Karpas-422 (cell line): ENCODE results near the gene ZDHHC11B. TPM values are rescaled to one million over a fixed set of nuclear protein-coding genes. Genes with fewer than 3 reads are reported as not detected.
"Not testable (repeated sequence)": the region's sequence is repeated elsewhere in the genome, so short reads cannot be mapped to it uniquely, and the experiment has no call there.

ENCODE experiments used
- DNase-seq: peaks from one replicate; pipeline ENCODE4 v3.0.0-alpha.2; 2015
- H2AFZ ChIP-seq: fragments of 200-600 bp; sonication (generic); 2 replicates; pipeline ENCODE4 v1.6.1; 2014; ENCODE audit warnings: antibody characterized with exemption, low read length, mixed read lengths
- H3K27ac ChIP-seq: fragments of 200-600 bp; sonication (generic); 2 replicates; pipeline ENCODE4 v1.5.1; 2014; ENCODE audit warnings: mild to moderate bottlenecking, low read length, moderate library complexity
- H3K27me3 ChIP-seq: fragments of 200-600 bp; sonication (generic); 2 replicates; pipeline ENCODE4 v1.6.1; 2014; ENCODE audit warnings: low read length, mixed read lengths
- H3K36me3 ChIP-seq: fragments of 200-600 bp; sonication (generic); 2 replicates; pipeline ENCODE4 v1.6.1; 2014; ENCODE audit warnings: low read length, mixed read lengths; ENCODE audit not compliant: insufficient read depth
- H3K4me1 ChIP-seq: fragments of 200-600 bp; sonication (generic); 2 replicates; pipeline ENCODE4 v1.6.1; 2014; ENCODE audit warnings: mild to moderate bottlenecking, low read length, mixed read lengths
- H3K4me2 ChIP-seq: fragments of 200-600 bp; sonication (generic); 2 replicates; pipeline ENCODE4 v1.6.1; 2014; ENCODE audit warnings: low read length, low read depth, mild to moderate bottlenecking; ENCODE audit not compliant: poor library complexity, severe bottlenecking
- H3K4me3 ChIP-seq: fragments of 200-600 bp; sonication (generic); 2 replicates; pipeline ENCODE4 v1.5.1; 2014; ENCODE audit warnings: mild to moderate bottlenecking, antibody characterized with exemption, low read length, mixed read lengths
- H3K79me2 ChIP-seq: fragments of 200-600 bp; sonication (generic); 2 replicates; pipeline ENCODE4 v1.6.1; 2014; ENCODE audit warnings: mild to moderate bottlenecking, low read length, mixed read lengths
- H3K9ac ChIP-seq: fragments of 200-600 bp; sonication (generic); 2 replicates; pipeline ENCODE4 v1.6.0; 2014; ENCODE audit warnings: low read length
- H3K9me2 ChIP-seq: fragments of 200-600 bp; sonication (generic), shearing (Covaris generic); replicated peaks from 2 replicates; pipeline ENCODE4 v1.6.0; 2014; ENCODE audit warnings: mild to moderate bottlenecking, low read length, moderate library complexity; ENCODE audit not compliant: insufficient read depth
- H3K9me3 ChIP-seq: fragments of 300-700, 200-600 bp; sonication (generic); 2 replicates; pipeline ENCODE4 v1.6.1; 2014; ENCODE audit warnings: low read length, mixed read lengths
- H4K20me1 ChIP-seq: fragments of 200-600 bp; sonication (generic); 2 replicates; pipeline ENCODE4 v1.6.1; 2014; ENCODE audit warnings: mild to moderate bottlenecking, antibody characterized with exemption, low read length, low read depth; ENCODE audit not compliant: insufficient read depth
- total RNA-seq: library from RNA; depleted of rRNA; stranded (reverse); fragments of >200 nt; shearing (Covaris generic); gene quantifications from 2 replicates; pipeline ENCODE4 v1.2.3, GENCODE V29; 2014; ENCODE audit warnings: low replicate concordance

The ZDHHC11B gene
- total RNA-seq, 1 experiment from 2014 or later: 0.34 TPM

GRCh38 chr5:769485-770145, 14.9 kb downstream of the ZDHHC11B start:
- H3K36me3 ChIP-seq, H2AFZ ChIP-seq: not testable (repeated sequence)

GRCh38 chr5:766666-767431, 17.7 kb downstream of the ZDHHC11B start:
- Histone ChIP-seq H3K4me2 (no peak overlapping the region), H3K79me2 (no peaks in the 10 kb centered on the region), H3K4me1 (peaks cover 10% of the 10 kb centered on the region), H3K4me3 (no peak overlapping the region), H2AFZ (no peak overlapping the region), H3K36me3 (no peaks in the 10 kb centered on the region), H3K9ac (no peak overlapping the region), H4K20me1 (no peaks in the 10 kb centered on the region), H3K27me3 (no peaks in the 10 kb centered on the region), H3K9me2 (no peaks in the 10 kb centered on the region), H3K27ac (no peak overlapping the region), H3K9me3 (no peaks in the 10 kb centered on the region)
- no peak for DNase-seq

More at GRCh38 chr5:769485-770145, 14.9 kb downstream of the ZDHHC11B start:
- H3K4me2 ChIP-seq, H4K20me1 ChIP-seq, H3K27ac ChIP-seq, H3K9me3 ChIP-seq, H3K9me2 ChIP-seq, H3K4me1 ChIP-seq, H3K27me3 ChIP-seq, H3K9ac ChIP-seq, H3K4me3 ChIP-seq, H3K79me2 ChIP-seq, DNase-seq: not testable (repeated sequence)

GRCh38 chr5:765948-766631, 18.4 kb downstream of the ZDHHC11B start:
- Histone ChIP-seq H2AFZ (no peak overlapping the region), H3K4me1 (peaks cover 10% of the 10 kb centered on the region), H3K9ac (no peak overlapping the region), H3K9me3 (no peaks in the 10 kb centered on the region), H3K4me2 (no peak overlapping the region), H3K27me3 (no peaks in the 10 kb centered on the region), H4K20me1 (no peaks in the 10 kb centered on the region), H3K27ac (no peak overlapping the region), H3K79me2 (no peaks in the 10 kb centered on the region), H3K36me3 (no peaks in the 10 kb centered on the region), H3K9me2 (no peaks in the 10 kb centered on the region), H3K4me3 (no peak overlapping the region)
- no peak for DNase-seq

- Histone ChIP-seq H3K36me3 (no peaks in the 10 kb centered on the region), H3K9me2 (no peaks in the 10 kb centered on the region), H3K27me3 (no peaks in the 10 kb centered on the region), H3K27ac (no peak overlapping the region), H3K9me3 (no peaks in the 10 kb centered on the region), H4K20me1 (no peaks in the 10 kb centered on the region), H3K9ac (no peak overlapping the region), H3K4me3 (no peak overlapping the region), H3K79me2 (no peaks in the 10 kb centered on the region), H2AFZ (no peak overlapping the region), H3K4me2 (no peak overlapping the region), H3K4me1 (peaks cover 10% of the 10 kb centered on the region)
- no peak for DNase-seq
Observed at GRCh38 chr5:763998-764781, 20.3 kb downstream of the ZDHHC11B start.

GRCh38 chr5:763397-763796, 21.1 kb downstream of the ZDHHC11B start:
- H3K9me3 ChIP-seq: no peaks in the 10 kb centered on the region
- H3K27ac ChIP-seq: no peak overlapping the region
- no peak overlapping the region for H3K9ac ChIP-seq
- no peak for DNase-seq
- H3K4me3 ChIP-seq: no peak overlapping the region
- no peaks in the 10 kb centered on the region for H3K79me2 ChIP-seq
- H4K20me1 ChIP-seq: no peaks in the 10 kb centered on the region
- no peaks in the 10 kb centered on the region for H3K9me2 ChIP-seq
- H3K4me2 ChIP-seq: no peak overlapping the region
- H3K36me3 ChIP-seq: no peaks in the 10 kb centered on the region
- peaks cover 10% of the 10 kb centered on the region for H3K4me1 ChIP-seq
- no peaks in the 10 kb centered on the region for H3K27me3 ChIP-seq
- no peak overlapping the region for H2AFZ ChIP-seq

GRCh38 chr5:762996-763395, 21.5 kb downstream of the ZDHHC11B start:
- not testable (repeated sequence) for H3K9me3 ChIP-seq, H3K4me1 ChIP-seq, DNase-seq, H3K27me3 ChIP-seq, H3K4me2 ChIP-seq, H3K4me3 ChIP-seq, H3K9ac ChIP-seq, H2AFZ ChIP-seq, H4K20me1 ChIP-seq, H3K27ac ChIP-seq, H3K9me2 ChIP-seq, H3K79me2 ChIP-seq, H3K36me3 ChIP-seq

GRCh38 chr5:761854-762710, 22.4 kb downstream of the ZDHHC11B start:
- H3K9ac ChIP-seq: no peak overlapping the region
- no peak overlapping the region for H2AFZ ChIP-seq
- peak; percentile 66 for DNase-seq

More at GRCh38 chr5:761854-762710, 22.4 kb downstream of the ZDHHC11B start:
- Histone ChIP-seq H3K4me3 (no peak overlapping the region), H3K79me2 (no peaks in the 10 kb centered on the region), H3K27me3 (no peaks in the 10 kb centered on the region), H3K9me3 (no peaks in the 10 kb centered on the region), H3K4me1 (peaks cover 10% of the 10 kb centered on the region), H4K20me1 (no peaks in the 10 kb centered on the region), H3K36me3 (no peaks in the 10 kb centered on the region), H3K27ac (no peak overlapping the region), H3K9me2 (no peaks in the 10 kb centered on the region), H3K4me2 (no peak overlapping the region)
